ENCODE measurements around the gene UTP25.

DNA sequence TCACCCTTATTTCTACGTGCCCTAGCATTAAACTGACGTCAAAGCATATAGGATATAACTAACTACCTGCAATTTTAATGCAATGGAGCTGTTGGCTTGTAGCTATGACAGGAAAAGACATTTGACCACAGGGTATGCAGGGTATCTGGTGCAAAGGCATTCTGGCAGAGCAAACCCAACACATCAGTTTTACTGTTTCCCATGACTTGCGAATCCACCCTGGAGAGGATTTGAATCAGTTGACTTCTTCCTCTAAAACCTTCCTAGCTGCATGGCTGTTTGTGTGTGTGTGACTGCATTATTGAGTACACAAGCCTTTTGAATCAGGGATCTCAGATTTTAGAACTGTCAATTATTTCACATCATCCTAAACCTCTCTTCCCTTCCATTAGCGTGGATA, 68.6 kb downstream of the UTP25 start:
- TF ChIP-seq NR2C2 (CRISPR knock-in tag; IDR thresholded peaks at IDR 0.05) (no peak), ZNF232 (CRISPR knock-in tag; IDR thresholded peaks at IDR 0.05) (no peak), ZNF121 (CRISPR knock-in tag; IDR thresholded peaks at IDR 0.05) (no peak), NR1H2 (CRISPR knock-in tag; IDR thresholded peaks at IDR 0.05) (no peak), ZNF416 (CRISPR knock-in tag; IDR thresholded peaks at IDR 0.05) (no peak), CREB1 (CRISPR knock-in tag; IDR thresholded peaks at IDR 0.05) (no peak), CBFB (CRISPR knock-in tag; IDR thresholded peaks at IDR 0.05; ENCODE audit: low read depth) (no peak)
- TF ChIP-seq, protein P1, sequence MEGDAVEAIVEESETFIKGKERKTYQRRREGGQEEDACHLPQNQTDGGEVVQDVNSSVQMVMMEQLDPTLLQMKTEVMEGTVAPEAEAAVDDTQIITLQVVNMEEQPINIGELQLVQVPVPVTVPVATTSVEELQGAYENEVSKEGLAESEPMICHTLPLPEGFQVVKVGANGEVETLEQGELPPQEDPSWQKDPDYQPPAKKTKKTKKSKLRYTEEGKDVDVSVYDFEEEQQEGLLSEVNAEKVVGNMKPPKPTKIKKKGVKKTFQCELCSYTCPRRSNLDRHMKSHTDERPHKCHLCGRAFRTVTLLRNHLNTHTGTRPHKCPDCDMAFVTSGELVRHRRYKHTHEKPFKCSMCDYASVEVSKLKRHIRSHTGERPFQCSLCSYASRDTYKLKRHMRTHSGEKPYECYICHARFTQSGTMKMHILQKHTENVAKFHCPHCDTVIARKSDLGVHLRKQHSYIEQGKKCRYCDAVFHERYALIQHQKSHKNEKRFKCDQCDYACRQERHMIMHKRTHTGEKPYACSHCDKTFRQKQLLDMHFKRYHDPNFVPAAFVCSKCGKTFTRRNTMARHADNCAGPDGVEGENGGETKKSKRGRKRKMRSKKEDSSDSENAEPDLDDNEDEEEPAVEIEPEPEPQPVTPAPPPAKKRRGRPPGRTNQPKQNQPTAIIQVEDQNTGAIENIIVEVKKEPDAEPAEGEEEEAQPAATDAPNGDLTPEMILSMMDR (IDR thresholded peaks at IDR 0.05), result no peak
- TF ChIP-seq, protein P2, sequence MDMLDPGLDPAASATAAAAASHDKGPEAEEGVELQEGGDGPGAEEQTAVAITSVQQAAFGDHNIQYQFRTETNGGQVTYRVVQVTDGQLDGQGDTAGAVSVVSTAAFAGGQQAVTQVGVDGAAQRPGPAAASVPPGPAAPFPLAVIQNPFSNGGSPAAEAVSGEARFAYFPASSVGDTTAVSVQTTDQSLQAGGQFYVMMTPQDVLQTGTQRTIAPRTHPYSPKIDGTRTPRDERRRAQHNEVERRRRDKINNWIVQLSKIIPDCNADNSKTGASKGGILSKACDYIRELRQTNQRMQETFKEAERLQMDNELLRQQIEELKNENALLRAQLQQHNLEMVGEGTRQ (CRISPR knock-in tag; IDR thresholded peaks at IDR 0.05), result no peak
- TF ChIP-seq, protein P3, sequence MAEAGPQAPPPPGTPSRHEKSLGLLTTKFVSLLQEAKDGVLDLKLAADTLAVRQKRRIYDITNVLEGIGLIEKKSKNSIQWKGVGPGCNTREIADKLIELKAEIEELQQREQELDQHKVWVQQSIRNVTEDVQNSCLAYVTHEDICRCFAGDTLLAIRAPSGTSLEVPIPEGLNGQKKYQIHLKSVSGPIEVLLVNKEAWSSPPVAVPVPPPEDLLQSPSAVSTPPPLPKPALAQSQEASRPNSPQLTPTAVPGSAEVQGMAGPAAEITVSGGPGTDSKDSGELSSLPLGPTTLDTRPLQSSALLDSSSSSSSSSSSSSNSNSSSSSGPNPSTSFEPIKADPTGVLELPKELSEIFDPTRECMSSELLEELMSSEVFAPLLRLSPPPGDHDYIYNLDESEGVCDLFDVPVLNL (CRISPR knock-in tag; IDR thresholded peaks at IDR 0.05; ENCODE audit: borderline replicate concordance, low read depth), result no peak
- TF ChIP-seq, protein P4, sequence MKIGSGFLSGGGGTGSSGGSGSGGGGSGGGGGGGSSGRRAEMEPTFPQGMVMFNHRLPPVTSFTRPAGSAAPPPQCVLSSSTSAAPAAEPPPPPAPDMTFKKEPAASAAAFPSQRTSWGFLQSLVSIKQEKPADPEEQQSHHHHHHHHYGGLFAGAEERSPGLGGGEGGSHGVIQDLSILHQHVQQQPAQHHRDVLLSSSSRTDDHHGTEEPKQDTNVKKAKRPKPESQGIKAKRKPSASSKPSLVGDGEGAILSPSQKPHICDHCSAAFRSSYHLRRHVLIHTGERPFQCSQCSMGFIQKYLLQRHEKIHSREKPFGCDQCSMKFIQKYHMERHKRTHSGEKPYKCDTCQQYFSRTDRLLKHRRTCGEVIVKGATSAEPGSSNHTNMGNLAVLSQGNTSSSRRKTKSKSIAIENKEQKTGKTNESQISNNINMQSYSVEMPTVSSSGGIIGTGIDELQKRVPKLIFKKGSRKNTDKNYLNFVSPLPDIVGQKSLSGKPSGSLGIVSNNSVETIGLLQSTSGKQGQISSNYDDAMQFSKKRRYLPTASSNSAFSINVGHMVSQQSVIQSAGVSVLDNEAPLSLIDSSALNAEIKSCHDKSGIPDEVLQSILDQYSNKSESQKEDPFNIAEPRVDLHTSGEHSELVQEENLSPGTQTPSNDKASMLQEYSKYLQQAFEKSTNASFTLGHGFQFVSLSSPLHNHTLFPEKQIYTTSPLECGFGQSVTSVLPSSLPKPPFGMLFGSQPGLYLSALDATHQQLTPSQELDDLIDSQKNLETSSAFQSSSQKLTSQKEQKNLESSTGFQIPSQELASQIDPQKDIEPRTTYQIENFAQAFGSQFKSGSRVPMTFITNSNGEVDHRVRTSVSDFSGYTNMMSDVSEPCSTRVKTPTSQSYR (CRISPR knock-in tag; IDR thresholded peaks at IDR 0.05), result no peak
